WI38 (cell line): Measurements from ENCODE around the gene TOR4A.

Experiments
- H3K4me3 ChIP-seq: 2 replicates; pipeline ENCODE4 v1.5.1; 2011; ENCODE audit warnings: low read depth, mild to moderate bottlenecking, control low read depth, low read length
- TF ChIP-seq, protein P1 (sequence below): IDR thresholded peaks from 2 replicates; pipeline ENCODE4 v1.5.1; 2012; ENCODE audit warnings: low read depth, mild to moderate bottlenecking, control low read depth, low read length

The TOR4A gene

DNA sequence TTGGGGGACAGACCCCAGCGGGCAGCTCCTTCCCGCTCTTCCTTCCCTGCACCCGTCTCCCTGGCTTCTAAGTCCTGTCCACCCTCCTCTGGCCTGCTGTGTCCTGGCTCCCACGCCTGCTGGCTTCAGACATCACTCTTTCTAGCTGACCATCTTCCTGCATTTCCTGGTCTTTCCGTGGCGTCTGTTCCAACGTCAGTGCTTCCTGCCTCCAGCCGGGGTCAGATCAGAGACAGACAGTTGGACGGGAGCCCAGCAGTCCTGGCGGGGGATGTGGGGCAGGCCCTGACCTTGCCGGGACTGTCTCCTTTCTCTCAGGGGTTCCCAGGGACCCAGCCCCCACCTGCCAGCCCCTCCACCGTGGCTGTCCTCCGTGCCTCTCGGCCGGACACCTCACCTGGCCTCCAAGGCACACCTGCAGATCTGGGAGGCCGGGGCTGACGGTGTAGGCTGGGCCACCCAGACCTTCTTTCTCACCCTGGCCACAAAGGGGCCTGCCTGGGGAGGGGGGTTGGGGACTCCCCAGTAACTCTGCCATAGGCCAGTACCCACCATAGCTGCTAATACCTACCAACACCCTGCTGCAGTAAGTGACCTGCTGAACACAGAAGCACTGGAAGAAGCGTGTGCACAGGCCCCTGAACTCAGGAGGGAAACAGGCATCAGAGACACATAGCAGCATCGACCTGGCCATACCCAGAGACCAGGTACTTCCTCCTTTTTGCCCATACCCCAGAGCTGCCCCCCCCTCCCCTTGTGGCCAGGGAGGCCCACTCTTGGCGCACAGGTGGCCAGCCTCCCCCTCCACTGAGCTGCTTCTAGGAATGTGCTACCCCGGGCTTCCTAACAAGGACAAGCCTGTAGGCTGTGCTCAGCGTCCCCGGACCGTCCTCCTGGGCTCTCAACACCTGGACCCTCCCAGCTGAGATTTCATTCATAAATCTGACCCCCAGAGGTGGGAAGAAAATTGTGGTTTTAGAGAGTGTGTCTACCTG lies 19.4 kb downstream of the TOR4A start:
- no peak overlapping the region for H3K4me3 ChIP-seq

DNA sequence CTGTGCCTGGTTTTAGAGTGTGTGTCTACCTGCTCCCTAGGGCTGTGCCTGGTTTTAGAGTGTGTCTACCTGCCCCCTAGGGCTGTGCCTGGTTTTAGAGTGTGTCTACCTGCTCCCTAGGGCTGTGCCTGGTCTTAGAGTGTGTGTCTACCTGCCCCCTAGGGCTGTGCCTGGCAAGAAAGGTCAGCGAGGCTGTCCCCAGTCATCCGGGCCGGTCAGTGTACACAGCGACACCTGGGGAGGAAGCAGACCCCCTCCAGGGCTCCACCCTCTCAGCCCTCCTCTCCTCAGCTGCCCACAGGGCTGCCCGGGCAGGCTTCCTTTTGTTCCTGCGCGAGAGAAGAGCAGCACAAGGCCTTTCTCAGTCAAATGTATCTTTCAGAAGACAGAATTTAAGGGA lies 20.4 kb downstream of the TOR4A start:
- TF ChIP-seq, protein P1, sequence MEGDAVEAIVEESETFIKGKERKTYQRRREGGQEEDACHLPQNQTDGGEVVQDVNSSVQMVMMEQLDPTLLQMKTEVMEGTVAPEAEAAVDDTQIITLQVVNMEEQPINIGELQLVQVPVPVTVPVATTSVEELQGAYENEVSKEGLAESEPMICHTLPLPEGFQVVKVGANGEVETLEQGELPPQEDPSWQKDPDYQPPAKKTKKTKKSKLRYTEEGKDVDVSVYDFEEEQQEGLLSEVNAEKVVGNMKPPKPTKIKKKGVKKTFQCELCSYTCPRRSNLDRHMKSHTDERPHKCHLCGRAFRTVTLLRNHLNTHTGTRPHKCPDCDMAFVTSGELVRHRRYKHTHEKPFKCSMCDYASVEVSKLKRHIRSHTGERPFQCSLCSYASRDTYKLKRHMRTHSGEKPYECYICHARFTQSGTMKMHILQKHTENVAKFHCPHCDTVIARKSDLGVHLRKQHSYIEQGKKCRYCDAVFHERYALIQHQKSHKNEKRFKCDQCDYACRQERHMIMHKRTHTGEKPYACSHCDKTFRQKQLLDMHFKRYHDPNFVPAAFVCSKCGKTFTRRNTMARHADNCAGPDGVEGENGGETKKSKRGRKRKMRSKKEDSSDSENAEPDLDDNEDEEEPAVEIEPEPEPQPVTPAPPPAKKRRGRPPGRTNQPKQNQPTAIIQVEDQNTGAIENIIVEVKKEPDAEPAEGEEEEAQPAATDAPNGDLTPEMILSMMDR = no peak
- H3K4me3 ChIP-seq = no peak overlapping the region

More for the DNA sequence above, 19.4 kb downstream of the TOR4A start:
- TF ChIP-seq, protein P1 = no peak

DNA sequence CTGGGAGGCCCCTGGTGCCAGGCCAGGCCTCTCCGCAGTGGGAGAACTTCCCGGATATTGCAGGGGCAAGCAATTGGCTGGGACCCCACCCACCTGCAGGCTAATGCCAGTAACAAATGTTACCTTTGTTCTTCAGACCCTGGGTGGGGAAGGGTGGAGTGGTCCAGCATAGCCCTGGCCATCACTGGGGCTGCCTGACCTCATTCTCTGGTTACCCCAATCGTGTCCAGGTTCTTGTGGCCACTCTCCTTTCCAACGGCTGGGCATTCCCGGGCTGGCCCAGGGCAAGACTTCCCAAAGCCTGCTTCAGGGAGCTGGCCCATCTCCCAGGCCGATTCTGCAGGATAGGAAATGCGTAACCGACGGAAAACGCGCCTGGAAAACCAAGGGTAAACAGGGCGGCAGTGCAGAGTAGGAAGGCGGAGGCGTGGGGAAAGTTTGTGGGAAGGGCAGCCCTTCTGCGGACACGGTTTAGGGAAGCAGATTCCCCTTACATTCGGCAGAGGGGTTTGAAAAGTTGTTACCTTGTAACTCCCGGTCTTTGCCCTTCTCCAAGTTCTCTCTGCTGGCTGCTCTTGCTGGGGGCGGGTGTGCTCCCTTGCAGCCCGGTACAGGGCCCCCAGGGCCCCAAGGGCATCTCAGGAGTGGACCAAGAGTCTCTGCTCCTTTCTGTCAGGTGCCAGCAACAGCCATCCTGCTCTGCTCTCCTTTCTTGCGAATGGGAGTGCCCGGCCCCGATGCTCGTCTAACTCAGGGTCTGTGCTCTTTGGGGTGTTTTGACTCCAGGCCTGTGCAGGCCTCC lies 21.1 kb downstream of the TOR4A start:
- TF ChIP-seq, protein P1 = no peak
- no peak overlapping the region for H3K4me3 ChIP-seq

DNA sequence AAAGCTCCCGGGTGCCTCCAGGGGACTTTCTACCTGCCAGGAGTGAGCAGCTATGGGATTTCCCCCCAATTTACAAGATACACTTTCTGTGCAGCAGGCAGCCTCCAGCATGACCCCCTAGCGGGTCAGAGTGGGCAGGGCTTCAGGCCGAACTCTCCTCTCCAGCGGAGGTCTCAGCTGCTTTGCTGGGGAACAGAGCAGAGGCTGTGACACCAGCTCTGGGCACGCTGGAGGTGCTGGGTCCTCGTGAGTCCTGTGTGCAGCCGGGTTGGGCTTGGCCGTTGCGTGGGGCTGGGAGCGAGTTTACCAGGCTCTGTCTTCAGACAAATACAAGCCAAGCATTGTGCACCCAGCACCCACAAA lies 21.7 kb downstream of the TOR4A start:
- H3K4me3 ChIP-seq = no peak overlapping the region
- TF ChIP-seq, protein P1 = no peak

DNA sequence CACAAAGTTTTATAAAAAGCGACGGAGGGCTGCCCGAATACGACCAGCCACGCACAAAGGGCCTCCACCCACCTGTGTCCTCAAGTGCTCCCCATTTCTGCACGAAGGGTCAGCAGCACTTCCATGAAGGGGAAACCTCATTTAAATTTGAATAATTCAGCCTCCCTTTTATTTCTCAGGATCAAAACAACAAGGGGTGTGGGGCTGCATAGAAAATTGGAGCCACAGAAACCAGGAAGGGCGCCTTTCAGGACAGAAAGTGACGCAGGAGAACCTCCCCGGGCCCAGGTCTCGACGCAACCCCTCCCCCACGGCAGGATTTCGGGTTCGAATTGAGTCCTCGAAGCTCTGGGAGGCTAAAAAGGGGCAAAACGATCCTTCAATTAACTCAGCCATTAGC lies 22.4 kb downstream of the TOR4A start:
- no peak overlapping the region for H3K4me3 ChIP-seq
- TF ChIP-seq, protein P1 = no peak

DNA sequence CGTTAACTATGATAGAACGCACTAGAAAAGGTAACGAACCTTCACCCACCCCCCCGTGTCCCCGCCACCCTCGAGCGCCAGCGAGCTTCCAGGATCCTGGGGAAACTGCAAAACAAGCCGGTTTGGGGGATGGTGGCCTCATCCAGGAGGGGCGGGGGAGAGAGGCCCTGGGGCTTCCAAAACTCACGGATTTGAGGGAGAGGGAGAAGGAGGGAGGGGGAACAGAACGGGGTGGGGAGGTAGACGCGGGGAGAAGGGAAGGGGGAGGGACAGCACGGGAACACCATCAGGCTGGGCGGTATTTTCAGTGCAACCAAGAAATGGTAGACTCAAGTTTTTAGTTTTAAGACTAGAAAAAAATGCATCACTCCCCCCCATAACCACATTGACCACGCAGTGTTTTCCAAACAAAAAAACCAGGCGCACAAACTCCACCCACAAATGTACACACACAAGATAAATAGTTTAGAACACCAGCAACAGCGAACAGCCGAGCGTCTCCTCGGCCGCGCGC lies 23.1 kb downstream of the TOR4A start:
- TF ChIP-seq, protein P1 = no peak
- H3K4me3 ChIP-seq = peak overlapping the region; percentile 50
